Esophagus muscularis mucosa (tissue), 3 donors: Measurements from ENCODE around the gene RYR2.
"Not testable (repeated sequence)": the region's sequence is repeated elsewhere in the genome, so short reads cannot be mapped to it uniquely, and the experiment has no call there.

Source experiments
- POLR2A ChIP-seq: fragments of 450-650 bp; IDR thresholded peaks from one replicate; pipeline ENCODE4 v1.6.1; 2017; ENCODE audit warnings: antibody characterized with exemption, moderate library complexity, mild to moderate bottlenecking, low read depth
- TF ChIP-seq, protein P1 (sequence below), 3 experiments: fragments of 200-600 bp in 2 of 3; fragments of 450-650 bp in 1 of 3; sonication (generic) in 2 of 3; IDR thresholded peaks; one replicate each; pipeline ENCODE4 v1.5.1; 2017 to 2019; ENCODE audit warnings: antibody characterized with exemption in 3 of 3, mild to moderate bottlenecking in 2 of 3, moderate library complexity in 1 of 3

DNA sequence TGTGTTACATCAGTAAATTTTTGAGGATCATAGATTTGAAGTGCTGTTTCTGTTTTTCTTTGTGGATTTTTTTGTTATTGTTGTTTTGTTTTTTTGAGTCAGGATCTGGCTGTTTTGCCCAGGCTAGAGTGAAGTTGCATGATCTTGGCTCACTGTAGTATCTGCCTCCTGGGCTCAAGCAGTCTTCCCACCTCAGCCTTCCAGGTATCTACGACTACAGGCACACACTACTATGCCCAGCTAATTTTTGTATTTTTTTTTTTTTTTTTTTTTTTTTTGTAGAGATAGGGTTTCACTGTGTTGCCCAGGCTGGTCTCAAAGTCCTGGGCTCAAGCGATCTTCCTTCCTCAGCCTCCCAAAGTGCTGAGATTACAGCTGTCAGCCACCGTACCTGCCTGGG, 236.0 kb downstream of the RYR2 start:
- TF ChIP-seq, protein P1, sequence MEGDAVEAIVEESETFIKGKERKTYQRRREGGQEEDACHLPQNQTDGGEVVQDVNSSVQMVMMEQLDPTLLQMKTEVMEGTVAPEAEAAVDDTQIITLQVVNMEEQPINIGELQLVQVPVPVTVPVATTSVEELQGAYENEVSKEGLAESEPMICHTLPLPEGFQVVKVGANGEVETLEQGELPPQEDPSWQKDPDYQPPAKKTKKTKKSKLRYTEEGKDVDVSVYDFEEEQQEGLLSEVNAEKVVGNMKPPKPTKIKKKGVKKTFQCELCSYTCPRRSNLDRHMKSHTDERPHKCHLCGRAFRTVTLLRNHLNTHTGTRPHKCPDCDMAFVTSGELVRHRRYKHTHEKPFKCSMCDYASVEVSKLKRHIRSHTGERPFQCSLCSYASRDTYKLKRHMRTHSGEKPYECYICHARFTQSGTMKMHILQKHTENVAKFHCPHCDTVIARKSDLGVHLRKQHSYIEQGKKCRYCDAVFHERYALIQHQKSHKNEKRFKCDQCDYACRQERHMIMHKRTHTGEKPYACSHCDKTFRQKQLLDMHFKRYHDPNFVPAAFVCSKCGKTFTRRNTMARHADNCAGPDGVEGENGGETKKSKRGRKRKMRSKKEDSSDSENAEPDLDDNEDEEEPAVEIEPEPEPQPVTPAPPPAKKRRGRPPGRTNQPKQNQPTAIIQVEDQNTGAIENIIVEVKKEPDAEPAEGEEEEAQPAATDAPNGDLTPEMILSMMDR (IDR thresholded peaks at IDR 0.05): not testable (repeated sequence)
- not testable (repeated sequence) for TF ChIP-seq POLR2A
